Anterior cingulate cortex (tissue), 58 donors: ENCODE measurements around the gene MEF2C.

ENCODE experiments used
- DNase-seq, 58 donors: peaks; one replicate each; lab custom pipeline; 2025; lab: John Stamatoyannopoulos, UW

MEF2C gene

DNA sequence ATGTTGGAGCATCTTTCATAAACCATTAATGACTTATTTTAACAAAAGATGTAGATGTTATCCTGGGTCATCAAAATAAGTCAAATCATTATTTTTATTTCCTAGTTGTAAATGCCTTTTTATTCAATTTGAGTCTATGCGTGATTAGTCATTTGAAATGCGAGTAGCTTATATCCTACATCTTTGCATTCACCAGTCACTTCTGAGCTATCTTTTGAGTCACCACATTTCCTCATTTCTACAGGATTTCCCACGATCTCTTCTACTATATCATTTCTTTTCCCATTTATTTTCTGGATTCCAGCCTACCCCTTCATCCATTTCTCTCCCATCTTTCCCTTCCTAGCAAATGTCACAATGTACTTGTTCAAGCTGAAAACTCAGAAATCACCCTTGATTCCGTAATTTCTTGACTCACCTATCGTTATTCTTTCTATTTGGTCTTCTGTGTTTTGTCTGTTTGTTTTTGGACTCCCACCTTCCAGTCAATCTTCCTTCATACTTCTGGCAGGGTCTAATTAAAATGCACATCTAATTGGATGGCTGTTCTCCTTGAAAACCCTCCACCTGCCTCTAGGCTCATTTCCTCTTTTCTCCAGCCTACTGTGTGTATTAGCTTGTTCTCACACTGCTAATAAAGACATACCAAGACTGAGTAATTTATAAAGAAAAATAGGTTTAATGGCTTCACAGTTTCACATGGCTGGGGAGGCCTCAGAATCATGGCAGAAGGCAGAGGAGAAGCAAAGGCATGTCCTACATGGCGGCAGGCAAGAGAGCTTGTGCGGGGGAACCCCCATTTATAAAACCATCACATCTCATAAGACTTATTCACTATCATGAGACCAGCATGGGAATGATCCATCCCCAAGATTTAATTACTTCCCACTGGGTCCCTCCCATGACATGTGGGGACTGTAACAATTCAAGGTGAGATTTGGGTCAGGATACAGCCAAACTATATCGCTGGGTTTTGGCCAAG, 112.4 kb downstream of the MEF2C start:
- DNase-seq = no peak

GRCh38 chr5:88769165-88769564, 113.8 kb downstream of the MEF2C start:
- DNase-seq = no peak

DNA sequence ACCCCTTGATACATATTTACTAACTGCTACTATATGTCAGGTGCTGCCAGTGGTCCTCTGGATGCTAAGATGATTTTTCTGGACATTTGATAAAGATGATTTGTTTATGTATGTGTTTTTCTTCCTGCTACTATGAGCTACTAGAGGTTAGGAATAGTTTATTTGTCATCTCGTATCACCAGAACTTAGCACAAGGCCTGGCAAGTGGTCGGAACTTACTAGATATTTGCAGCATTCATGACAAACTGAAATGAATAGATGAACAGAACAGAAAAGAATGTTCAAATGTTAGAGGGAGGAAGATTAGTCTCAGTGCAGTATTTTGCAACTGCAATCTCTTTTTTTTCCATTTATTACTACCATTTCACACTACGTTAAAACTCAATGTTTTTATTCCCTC, 114.6 kb downstream of the MEF2C start:
- no peak for DNase-seq

- no peak for DNase-seq
Measured at GRCh38 chr5:88765798-88766197, 117.2 kb downstream of the MEF2C start.

DNA sequence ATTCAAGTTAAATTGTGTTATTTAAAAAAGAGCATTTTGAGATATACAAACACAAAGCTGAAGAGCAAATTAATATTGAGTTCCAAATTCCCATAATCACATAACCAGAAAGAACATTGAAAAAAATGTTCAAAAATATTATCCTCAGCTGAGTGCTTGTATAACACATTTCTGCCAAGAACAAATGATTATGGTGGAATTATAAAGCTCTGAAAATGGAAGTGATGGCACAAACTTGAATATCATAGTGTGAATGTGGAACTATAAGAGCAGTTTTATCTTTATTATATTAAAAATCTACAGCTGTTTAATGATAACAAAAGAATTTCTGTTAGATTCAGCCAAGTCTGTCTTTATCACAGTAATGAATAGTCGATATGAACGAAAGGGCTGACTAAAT, 117.8 kb downstream of the MEF2C start:
- DNase-seq = no peak

DNA sequence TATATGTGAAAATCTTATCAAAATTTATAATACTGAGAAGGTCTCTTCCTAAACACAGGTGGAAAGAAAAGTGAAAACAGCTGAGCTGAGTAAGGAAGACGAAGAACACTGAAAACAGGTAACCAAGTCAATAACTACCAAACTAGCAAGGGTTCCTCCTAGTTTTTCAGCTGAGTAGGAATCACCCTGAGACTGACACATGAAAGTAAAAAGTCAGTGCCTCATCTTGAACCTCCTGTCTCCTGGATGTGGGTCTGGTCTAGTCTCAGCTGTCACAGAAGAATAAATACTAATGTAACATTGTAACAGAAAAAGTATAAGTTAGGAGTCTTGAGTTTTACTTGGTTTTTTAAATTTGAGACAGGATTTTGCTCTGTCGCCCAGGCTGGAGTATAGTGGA, 121.0 kb downstream of the MEF2C start:
- DNase-seq = no peak

DNA sequence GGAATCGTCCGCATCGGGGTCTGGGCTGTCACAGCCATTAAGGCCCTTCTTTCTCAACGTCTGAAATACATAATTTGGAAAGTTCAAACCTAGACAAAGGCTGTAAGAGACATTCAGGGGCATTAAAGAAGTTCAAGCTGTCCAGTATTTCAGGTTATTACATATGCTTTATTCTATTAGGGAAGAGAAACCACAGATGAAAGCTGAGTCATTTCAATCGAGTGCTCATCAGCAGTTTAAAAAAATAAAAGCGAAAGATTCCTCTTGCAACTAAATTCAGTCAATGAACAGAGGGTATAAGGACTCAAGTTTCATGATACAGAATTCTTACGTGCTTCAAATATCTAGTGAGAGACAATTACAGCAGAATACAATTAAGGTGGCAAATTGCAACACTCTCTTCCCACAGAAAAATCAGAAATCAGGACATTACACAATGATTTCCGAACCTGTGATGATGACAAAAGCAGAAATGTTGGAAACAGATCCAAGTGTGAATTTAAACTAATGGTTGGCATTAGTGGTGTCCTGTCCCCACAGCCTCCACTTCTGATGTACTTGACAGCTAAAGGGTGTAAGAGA, 121.6 kb downstream of the MEF2C start:
- DNase-seq = no peak

- no peak for DNase-seq
Measured at GRCh38 chr5:88760527-88760926, 122.5 kb downstream of the MEF2C start.

DNA sequence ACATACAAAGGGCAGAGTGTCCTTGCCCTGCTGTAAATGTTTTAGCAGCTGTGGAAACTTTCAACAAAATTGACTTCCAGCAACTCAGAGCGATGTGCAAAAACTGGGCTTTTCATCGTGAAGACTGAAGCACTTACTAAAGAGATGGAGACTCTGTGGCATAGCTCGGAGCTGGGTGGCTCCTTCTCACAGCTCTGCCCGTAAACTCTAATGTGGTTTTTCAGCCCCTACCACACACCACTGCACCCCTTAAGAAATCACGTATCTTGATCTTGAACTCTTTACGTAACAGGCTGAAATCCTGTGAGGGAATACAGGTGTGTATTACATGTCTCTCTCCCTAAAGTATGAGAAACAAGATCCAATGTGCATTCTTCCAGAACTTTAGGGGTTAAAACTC, 124.4 kb downstream of the MEF2C start:
- DNase-seq = no peak

- no peak for DNase-seq
Measured at GRCh38 chr5:88758184-88758583, 124.8 kb downstream of the MEF2C start.

- no peak for DNase-seq
Measured at GRCh38 chr5:88756953-88757352, 126.0 kb downstream of the MEF2C start.

DNA sequence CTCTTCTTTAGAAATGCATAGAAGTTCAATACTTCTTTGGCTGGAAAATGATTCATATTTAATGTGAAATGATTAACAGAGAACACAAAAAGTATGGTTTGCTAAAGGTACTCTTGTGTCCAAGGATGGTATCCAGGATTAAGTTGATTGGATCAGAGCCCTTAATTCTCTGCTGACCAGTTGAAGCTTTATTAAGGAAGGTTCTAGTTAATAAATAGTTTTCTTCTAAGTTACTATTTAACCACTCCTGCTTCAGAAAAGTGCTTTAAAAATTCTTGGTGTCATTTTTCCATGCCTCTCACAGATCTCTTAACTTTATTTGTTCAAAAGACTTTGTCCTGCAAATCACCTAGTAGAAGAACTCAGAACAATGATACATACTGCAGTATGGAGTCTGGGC, 134.3 kb downstream of the MEF2C start:
- DNase-seq = no peak

- no peak for DNase-seq
Measured at GRCh38 chr5:88746438-88746882, 136.5 kb downstream of the MEF2C start.

- DNase-seq = no peak
Measured at GRCh38 chr5:88745093-88745696, 137.8 kb downstream of the MEF2C start.

GRCh38 chr5:88743231-88743834, 139.7 kb downstream of the MEF2C start:
- DNase-seq = no peak

GRCh38 chr5:88741964-88742363, 141.0 kb downstream of the MEF2C start:
- DNase-seq = no peak

- no peak for DNase-seq
Measured at GRCh38 chr5:88740604-88741185, 142.3 kb downstream of the MEF2C start.

DNA sequence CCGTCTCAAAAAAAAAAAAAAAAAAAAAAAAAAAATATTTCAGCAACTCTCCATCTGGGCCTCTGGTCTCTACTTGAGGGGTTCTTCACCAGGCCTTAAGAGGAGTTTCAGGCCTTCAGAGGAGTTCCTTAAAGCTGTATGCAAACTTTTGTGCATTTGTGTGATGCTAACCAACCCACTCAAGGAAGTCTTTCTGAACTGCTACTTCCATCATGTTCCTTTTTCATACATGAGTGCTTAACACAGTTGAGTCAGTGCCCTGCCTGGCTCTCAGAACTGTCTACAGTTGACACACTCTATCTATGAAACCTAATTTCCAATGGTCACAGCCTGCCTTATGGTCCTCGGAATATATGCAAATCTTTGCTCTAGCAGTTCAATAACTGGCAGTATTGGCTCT, 146.5 kb downstream of the MEF2C start:
- no peak for DNase-seq

DNA sequence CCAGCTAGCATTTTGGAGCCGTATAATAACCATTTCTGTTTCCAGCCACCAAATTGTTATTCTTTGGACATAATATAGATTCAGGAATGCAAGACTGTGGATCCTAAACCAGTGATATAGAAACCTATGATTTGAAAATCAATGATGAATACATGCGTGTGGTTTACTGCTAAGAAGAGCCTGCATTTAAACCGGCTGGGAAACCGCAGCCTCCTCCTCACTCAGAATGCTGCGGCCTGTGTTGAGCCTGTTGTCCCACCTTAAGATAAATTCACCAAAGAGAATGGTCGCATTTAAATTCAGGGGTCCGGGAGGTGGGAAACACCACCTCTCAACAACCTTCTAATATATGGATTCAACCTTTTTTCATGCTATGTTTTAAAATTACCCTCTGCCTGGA, 148.0 kb downstream of the MEF2C start:
- DNase-seq = no peak

DNA sequence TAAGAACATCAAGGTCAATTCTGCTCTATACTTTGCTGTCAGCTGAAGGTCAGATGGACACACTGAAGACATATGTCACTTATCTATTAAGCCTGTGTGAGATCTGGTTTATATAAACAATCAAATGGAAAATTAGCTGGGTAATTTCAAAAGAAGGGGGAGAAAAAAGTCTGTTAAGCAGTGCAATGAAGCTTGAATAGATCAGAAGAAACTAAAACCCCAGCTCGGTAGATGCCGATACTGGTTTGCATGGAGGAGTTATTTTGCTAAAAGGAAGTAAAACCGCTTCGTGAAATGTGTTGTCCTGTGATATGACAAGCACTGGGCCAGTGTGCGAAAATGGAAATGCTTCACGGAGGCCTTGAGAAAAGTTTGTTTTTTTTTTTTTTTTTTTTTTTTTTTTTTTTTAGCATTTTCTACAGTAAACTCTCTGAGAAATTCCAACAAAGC, 148.8 kb downstream of the MEF2C start:
- DNase-seq = peak in 1 of 58 donors; percentile 35

GRCh38 chr5:88732862-88733261, 150.1 kb downstream of the MEF2C start:
- DNase-seq = no peak
